ENCODE results near the gene TOGARAM2. TPM values are rescaled to one million over a fixed set of nuclear protein-coding genes. Genes with fewer than 3 reads are reported as not detected.

The TOGARAM2 gene
- total and polyA plus RNA-seq, 9 donors: 0.52 to 3.8 (median 1.3) TPM

DNA sequence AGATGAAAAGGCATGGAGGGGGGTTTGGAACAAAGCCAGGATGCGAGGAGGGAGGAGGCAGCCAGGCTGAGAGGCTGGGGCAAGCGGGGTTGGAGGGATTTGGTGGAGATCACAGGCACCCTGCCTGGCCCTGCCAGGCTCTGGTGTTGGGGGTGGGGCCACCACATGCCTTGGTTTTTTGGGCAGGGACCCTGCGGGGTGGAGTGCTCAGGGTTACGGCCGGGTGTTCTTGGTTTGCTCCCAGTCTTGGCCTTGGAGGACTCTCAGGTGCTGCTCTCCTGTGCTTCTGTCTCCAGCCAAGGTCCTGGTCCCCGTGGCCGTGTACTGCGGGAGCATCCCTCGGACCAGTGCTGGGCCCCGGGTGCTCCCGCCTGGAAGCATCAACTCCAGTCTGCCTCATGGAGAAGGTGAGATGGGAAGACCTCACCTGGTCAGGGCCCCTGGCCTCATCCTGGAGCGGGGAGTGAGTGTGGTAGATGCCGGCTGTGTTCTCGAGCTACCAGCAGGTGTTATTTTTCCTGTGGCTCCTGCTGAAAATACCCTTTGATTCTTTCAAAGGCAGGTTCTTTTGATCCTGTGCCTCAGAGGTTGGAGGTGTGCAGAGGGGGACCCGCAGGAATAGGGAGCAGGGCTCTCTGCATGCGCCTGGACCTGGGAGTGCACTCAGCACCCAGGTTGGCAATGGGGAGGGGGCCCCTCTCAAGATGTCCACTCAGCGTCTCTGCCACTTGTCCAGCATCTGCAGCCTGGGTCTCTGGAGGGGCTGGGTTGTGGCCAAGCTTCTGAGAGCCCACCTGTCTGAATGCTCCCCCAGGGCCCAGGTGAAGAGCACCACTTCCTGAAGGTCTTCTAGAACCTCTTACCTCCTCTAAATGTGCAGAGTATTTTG, 17.0 kb downstream of the TOGARAM2 start:
- Histone ChIP-seq H3K9me3 (replicated peaks; ENCODE audit: control insufficient read depth, low read depth, low read length) (no peaks in the 10 kb centered on the region), H3K4me1 (ENCODE audit: control insufficient read depth, insufficient read depth, low read length) (peaks cover 17% of the 10 kb centered on the region), H3K4me3 (ENCODE audit: low read length) (no peak overlapping the region), H3K27ac (ENCODE audit: low read length) (no peak overlapping the region), H3K36me3 (ENCODE audit: control insufficient read depth, insufficient read depth, low read length) (no peaks in the 10 kb centered on the region), H3K27me3 (ENCODE audit: control insufficient read depth, insufficient read depth, low read length) (no peaks in the 10 kb centered on the region)
- WGBS (ENCODE audit: insufficient coverage): 87% methylated on average over 7 of the region's 17 CpGs
- no peak for DNase-seq

DNA sequence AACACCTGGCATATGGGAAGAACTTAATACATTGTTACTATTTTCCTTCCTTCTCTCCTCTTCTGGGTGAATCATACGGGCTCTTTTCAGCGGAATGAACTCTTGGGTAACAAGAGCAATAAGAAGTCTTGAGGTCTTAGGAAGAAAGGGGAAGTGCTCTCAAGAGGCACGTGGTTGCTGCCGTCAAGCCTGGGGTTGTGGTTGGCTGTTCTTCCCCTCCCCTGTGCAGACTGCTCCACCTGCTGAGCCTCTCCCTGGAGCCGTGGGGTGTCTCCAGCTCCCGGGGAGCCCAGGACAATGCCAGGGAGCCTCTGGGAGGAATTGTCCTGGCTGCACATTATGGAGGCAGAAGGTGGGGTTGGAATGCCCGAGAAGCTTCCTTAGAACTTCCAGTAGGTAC, 19.4 kb downstream of the TOGARAM2 start:
- no CpG with 5 or more reads among the region's 7 CpGs for WGBS (ENCODE audit: insufficient coverage)
- no peak overlapping the region for H3K27ac ChIP-seq (ENCODE audit: low read length)
- H3K36me3 ChIP-seq (ENCODE audit: control insufficient read depth, insufficient read depth, low read length): no peaks in the 10 kb centered on the region
- no peak overlapping the region for H3K4me3 ChIP-seq (ENCODE audit: low read length)
- H3K4me1 ChIP-seq (ENCODE audit: control insufficient read depth, insufficient read depth, low read length): peaks cover 3% of the 10 kb centered on the region
- no peaks in the 10 kb centered on the region for H3K27me3 ChIP-seq (ENCODE audit: control insufficient read depth, insufficient read depth, low read length)
- DNase-seq: peak; percentile 72
- H3K9me3 ChIP-seq (replicated peaks; ENCODE audit: control insufficient read depth, low read depth, low read length): no peaks in the 10 kb centered on the region

DNA sequence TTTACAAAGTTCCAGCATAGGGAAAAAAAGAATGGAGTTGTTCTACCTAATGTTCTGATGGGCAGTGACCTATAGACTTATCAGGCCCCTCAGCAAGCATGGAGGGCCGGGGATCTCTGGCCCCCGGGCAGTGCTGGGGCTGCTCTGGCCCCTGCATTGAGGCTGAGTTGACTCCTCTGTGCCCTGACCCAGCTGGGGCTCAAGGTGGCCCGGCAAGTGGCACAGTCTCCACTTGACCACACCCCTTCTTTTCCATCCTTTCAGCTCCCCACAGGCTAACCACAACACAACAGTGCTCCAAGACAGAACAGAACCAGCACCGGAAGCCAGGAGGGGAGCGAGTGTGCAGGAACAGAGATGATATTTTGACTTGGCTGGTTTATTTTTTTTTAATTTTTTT, 19.9 kb downstream of the TOGARAM2 start:
- no peak for DNase-seq
- Histone ChIP-seq H3K27me3 (ENCODE audit: control insufficient read depth, insufficient read depth, low read length) (no peaks in the 10 kb centered on the region), H3K4me1 (ENCODE audit: control insufficient read depth, insufficient read depth, low read length) (peaks cover 3% of the 10 kb centered on the region), H3K4me3 (ENCODE audit: low read length) (no peak overlapping the region), H3K27ac (ENCODE audit: low read length) (no peak overlapping the region), H3K36me3 (ENCODE audit: control insufficient read depth, insufficient read depth, low read length) (no peaks in the 10 kb centered on the region), H3K9me3 (replicated peaks; ENCODE audit: control insufficient read depth, low read depth, low read length) (no peaks in the 10 kb centered on the region)
- 91% methylated on average over 2 of the region's 5 CpGs for WGBS (ENCODE audit: insufficient coverage)

DNA sequence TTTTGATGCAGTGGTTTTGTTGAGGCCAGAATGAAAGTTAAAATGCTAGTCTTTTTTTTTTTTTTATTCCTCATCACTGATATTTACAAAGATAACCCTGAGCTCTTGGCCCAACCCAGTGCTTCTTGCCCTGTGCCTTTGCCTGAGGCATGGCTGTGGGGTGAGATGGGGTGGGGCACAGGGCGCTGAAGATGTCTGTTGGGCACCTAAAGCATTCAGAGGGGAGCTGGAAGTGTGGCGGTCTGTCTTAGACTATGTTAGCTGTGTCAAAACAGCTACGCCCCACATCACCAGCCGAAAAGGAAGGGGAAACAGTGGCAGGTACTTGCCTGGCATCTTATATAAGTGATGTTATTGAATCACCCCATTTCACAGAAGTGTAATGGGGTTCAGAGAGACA, 20.7 kb downstream of the TOGARAM2 start:
- no peak for DNase-seq
- no peaks in the 10 kb centered on the region for H3K27me3 ChIP-seq (ENCODE audit: control insufficient read depth, insufficient read depth, low read length)
- H3K9me3 ChIP-seq (replicated peaks; ENCODE audit: control insufficient read depth, low read depth, low read length): no peaks in the 10 kb centered on the region
- no peaks in the 10 kb centered on the region for H3K36me3 ChIP-seq (ENCODE audit: control insufficient read depth, insufficient read depth, low read length)
- no peak overlapping the region for H3K27ac ChIP-seq (ENCODE audit: low read length)
- H3K4me3 ChIP-seq (ENCODE audit: low read length): no peak overlapping the region
- peaks cover 3% of the 10 kb centered on the region for H3K4me1 ChIP-seq (ENCODE audit: control insufficient read depth, insufficient read depth, low read length)
- WGBS (ENCODE audit: insufficient coverage): 85% methylated on average over 4 of the region's 4 CpGs

DNA sequence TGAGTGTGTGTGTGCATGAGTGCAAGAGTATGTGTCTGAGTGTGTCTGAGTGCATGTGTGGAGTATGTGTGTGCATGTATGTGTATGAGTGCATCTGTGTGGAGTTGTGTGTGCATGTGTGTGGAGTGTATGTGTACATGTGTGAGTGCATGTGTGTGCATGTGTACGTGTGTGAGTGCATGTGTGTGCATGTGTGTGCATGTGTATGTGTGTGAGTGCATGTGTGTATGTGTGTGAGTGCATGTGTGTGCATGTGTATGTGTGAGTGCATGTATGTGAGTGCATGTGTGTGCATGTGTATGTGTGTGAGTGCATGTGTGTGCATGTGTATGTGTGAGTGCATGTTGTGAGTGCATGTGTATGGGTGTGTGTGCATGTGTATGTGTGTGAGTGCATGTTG, 23.7 kb downstream of the TOGARAM2 start:
- H3K4me3 ChIP-seq (ENCODE audit: low read length): no peak overlapping the region
- no CpG with 5 or more reads among the region's 1 CpG for WGBS (ENCODE audit: insufficient coverage)
- no peaks in the 10 kb centered on the region for H3K9me3 ChIP-seq (replicated peaks; ENCODE audit: control insufficient read depth, low read depth, low read length)
- peaks cover 9% of the 10 kb centered on the region for H3K4me1 ChIP-seq (ENCODE audit: control insufficient read depth, insufficient read depth, low read length)
- H3K27me3 ChIP-seq (ENCODE audit: control insufficient read depth, insufficient read depth, low read length): no peaks in the 10 kb centered on the region
- DNase-seq: no peak
- no peak overlapping the region for H3K27ac ChIP-seq (ENCODE audit: low read length)
- no peaks in the 10 kb centered on the region for H3K36me3 ChIP-seq (ENCODE audit: control insufficient read depth, insufficient read depth, low read length)

DNA sequence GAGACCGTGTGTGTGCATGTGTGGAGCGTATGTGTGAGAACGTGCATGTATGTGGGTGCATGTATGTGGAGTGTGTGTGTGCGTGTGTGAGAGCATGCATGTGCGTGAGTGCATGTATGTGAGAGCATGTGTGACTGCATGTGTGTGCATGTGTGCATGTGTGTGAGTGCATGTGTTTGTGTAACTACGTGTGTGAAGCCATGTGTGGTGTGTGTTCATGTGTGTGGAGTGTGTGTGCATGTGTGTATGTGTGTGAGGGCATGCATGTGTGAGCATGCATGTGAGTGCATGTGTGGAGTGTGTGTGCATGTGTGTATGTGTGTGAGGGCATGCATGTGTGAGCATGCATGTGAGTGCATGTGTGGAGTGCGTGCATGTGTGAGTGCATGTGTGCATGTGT, 24.2 kb downstream of the TOGARAM2 start:
- 67% methylated on average over 3 of the region's 7 CpGs for WGBS (ENCODE audit: insufficient coverage)

DNA sequence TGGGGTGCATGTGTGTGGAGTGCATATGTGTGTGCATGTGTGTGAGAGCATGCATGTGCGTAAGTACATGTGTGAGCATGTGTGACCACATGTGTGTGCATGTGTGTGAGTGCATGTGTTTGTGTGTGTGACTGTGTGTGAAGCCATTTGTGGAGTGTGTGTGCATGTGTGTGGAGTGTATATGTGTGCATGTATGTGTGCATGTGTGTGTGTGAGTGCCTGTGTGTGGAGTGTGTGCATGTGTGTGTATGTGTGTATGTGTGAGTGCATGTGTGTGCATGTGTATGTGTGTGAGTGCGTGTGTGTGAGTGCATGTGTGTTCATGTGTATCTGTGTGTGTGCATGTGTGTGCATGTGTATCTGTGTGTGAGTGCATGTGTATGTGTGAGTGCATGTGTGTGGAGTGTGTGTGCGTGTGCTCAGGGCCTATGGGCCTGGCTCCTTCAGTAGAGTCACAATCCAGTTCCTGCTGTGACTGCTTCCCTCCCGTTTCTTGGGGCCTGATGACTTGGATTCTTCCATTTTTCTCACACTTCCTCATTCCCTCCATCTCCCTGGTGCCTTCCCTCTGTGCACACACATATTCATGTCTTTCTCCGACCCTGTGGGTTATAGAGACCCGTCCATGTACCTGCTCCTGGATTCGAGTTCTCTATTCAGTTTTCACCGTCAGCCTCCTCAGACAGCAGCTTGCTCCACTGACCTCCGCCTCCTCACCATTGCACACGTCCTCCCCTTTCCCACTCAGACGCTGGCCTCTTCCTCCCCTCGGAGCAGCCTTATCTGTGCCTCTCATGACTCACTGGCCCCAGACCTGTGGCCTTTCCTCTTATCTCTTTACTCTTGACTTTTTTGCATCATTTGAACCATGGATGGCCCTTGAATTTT, 25.2 kb downstream of the TOGARAM2 start:
- H3K4me1 ChIP-seq (ENCODE audit: control insufficient read depth, insufficient read depth, low read length): peaks cover 24% of the 10 kb centered on the region
- H3K27me3 ChIP-seq (ENCODE audit: control insufficient read depth, insufficient read depth, low read length): no peaks in the 10 kb centered on the region
- H3K9me3 ChIP-seq (replicated peaks; ENCODE audit: control insufficient read depth, low read depth, low read length): no peaks in the 10 kb centered on the region
- H3K27ac ChIP-seq (ENCODE audit: low read length): no peak overlapping the region
- H3K36me3 ChIP-seq (ENCODE audit: control insufficient read depth, insufficient read depth, low read length): no peaks in the 10 kb centered on the region
- DNase-seq: no peak
- WGBS (ENCODE audit: insufficient coverage): 39% methylated on average over 11 of the region's 12 CpGs
- H3K4me3 ChIP-seq (ENCODE audit: low read length): no peak overlapping the region

More for the DNA sequence above, 24.2 kb downstream of the TOGARAM2 start:
- Histone ChIP-seq H3K27ac (ENCODE audit: low read length) (no peak overlapping the region), H3K27me3 (ENCODE audit: control insufficient read depth, insufficient read depth, low read length) (no peaks in the 10 kb centered on the region), H3K4me3 (ENCODE audit: low read length) (no peak overlapping the region), H3K4me1 (ENCODE audit: control insufficient read depth, insufficient read depth, low read length) (peaks cover 14% of the 10 kb centered on the region), H3K9me3 (replicated peaks; ENCODE audit: control insufficient read depth, low read depth, low read length) (no peaks in the 10 kb centered on the region), H3K36me3 (ENCODE audit: control insufficient read depth, insufficient read depth, low read length) (no peaks in the 10 kb centered on the region)
- DNase-seq: no peak

DNA sequence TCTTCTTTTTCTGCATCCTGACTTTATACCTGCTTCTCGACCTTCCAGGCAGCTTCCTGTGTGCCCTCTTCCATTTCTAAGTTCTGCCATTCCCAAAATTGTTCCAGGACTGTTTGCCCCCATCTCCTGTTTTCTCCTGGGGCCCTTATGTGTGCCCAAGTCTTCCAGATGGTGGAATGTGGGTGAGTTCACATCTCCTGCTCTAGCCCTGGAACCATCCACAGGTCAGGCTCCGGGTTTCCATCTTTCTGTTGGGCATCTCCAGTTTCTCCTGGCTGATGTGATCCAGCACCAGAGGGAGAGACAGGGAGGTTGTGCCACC, 25.8 kb downstream of the TOGARAM2 start:
- DNase-seq: no peak
- H3K27ac ChIP-seq (ENCODE audit: low read length): no peak overlapping the region
- H3K4me1 ChIP-seq (ENCODE audit: control insufficient read depth, insufficient read depth, low read length): peaks cover 30% of the 10 kb centered on the region
- H3K36me3 ChIP-seq (ENCODE audit: control insufficient read depth, insufficient read depth, low read length): no peaks in the 10 kb centered on the region
- H3K9me3 ChIP-seq (replicated peaks; ENCODE audit: control insufficient read depth, low read depth, low read length): no peaks in the 10 kb centered on the region
- H3K4me3 ChIP-seq (ENCODE audit: low read length): no peak overlapping the region
- WGBS (ENCODE audit: insufficient coverage): no CpG with 5 or more reads among the region's 2 CpGs
- no peaks in the 10 kb centered on the region for H3K27me3 ChIP-seq (ENCODE audit: control insufficient read depth, insufficient read depth, low read length)

DNA sequence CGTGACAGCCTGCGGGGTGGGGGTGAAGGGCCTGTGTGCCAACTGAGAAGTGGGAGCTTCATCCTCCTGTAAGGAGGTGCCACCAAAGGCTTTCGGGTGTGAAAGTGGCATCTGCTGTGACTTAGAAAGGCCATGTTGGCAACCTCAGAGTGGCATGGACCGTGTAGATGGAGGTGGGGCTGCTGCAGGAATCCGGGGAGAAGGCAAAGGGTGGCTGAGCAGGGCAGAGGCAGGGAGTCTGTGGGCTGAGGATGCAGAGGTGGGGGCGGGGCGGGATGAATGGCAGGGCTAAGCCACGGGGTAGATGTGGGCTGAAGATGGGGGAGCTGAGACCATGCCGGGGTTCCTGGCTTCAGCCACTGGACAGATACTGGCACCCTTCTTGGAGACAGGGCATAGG, 28.2 kb downstream of the TOGARAM2 start:
- no peaks in the 10 kb centered on the region for H3K27me3 ChIP-seq (ENCODE audit: control insufficient read depth, insufficient read depth, low read length)
- no peak overlapping the region for H3K27ac ChIP-seq (ENCODE audit: low read length)
- H3K4me1 ChIP-seq (ENCODE audit: control insufficient read depth, insufficient read depth, low read length): peaks cover 54% of the 10 kb centered on the region
- WGBS (ENCODE audit: insufficient coverage): 88% methylated on average over 9 of the region's 9 CpGs
- DNase-seq: no peak
- no peaks in the 10 kb centered on the region for H3K36me3 ChIP-seq (ENCODE audit: control insufficient read depth, insufficient read depth, low read length)
- H3K9me3 ChIP-seq (replicated peaks; ENCODE audit: control insufficient read depth, low read depth, low read length): no peaks in the 10 kb centered on the region
- no peak overlapping the region for H3K4me3 ChIP-seq (ENCODE audit: low read length)
